Kidney capillary endothelial cell (primary cell): ENCODE measurements around the gene CAMK2G.

Experiments used
- DNase-seq: peaks from one replicate; pipeline ENCODE4 v3.0.0-alpha.2; 2018; ENCODE audit warnings: low spot score

CAMK2G gene

GRCh38 chr10:73863039-73863817 lies 11.1 kb downstream of the CAMK2G start:
- no peak for DNase-seq

GRCh38 chr10:73862011-73862410 lies 12.3 kb downstream of the CAMK2G start:
- DNase-seq, result no peak

- no peak for DNase-seq
These were observed 14.4 kb downstream of the CAMK2G start for GRCh38 chr10:73859784-73860491.

- DNase-seq, result no peak
These were observed 14.9 kb downstream of the CAMK2G start for GRCh38 chr10:73859428-73859783.

GRCh38 chr10:73858750-73859427 lies 15.5 kb downstream of the CAMK2G start:
- DNase-seq, result no peak

- DNase-seq, result no peak
These were observed 16.2 kb downstream of the CAMK2G start for GRCh38 chr10:73858013-73858708.

GRCh38 chr10:73857446-73857845 lies 16.9 kb downstream of the CAMK2G start:
- DNase-seq, result no peak

- DNase-seq, result no peak
These were observed 18.1 kb downstream of the CAMK2G start for GRCh38 chr10:73856261-73856660.

GRCh38 chr10:73855413-73855812 lies 18.9 kb downstream of the CAMK2G start:
- no peak for DNase-seq

GRCh38 chr10:73854310-73854709 lies 20.0 kb downstream of the CAMK2G start:
- DNase-seq, result no peak

- DNase-seq, result no peak
These were observed 21.2 kb downstream of the CAMK2G start for GRCh38 chr10:73853196-73853595.

GRCh38 chr10:73850863-73851461 lies 23.4 kb downstream of the CAMK2G start:
- DNase-seq, result no peak

- DNase-seq, result no peak
These were observed 24.1 kb downstream of the CAMK2G start for GRCh38 chr10:73850211-73850610.

GRCh38 chr10:73848821-73849489 lies 25.4 kb downstream of the CAMK2G start:
- DNase-seq, result peak; percentile 77

GRCh38 chr10:73847031-73847430 lies 27.3 kb downstream of the CAMK2G start:
- DNase-seq, result no peak

- DNase-seq, result no peak
These were observed 31.1 kb downstream of the CAMK2G start for GRCh38 chr10:73843261-73843660.

GRCh38 chr10:73842349-73842748 lies 32.0 kb downstream of the CAMK2G start:
- DNase-seq, result no peak

- no peak for DNase-seq
These were observed 32.6 kb downstream of the CAMK2G start for GRCh38 chr10:73841526-73842285.

- no peak for DNase-seq
These were observed 33.3 kb downstream of the CAMK2G start for GRCh38 chr10:73841061-73841421.

- DNase-seq, result no peak
These were observed 33.8 kb downstream of the CAMK2G start for GRCh38 chr10:73840403-73841060.
